Activated T-cell treated with anti-CD3 and anti-CD28 coated beads, Interleukin-2, amount 50 U/mL, for 72 hours (primary cell): ENCODE data around the gene DNM1. TPM values are rescaled to one million over a fixed set of nuclear protein-coding genes. Genes with fewer than 3 reads are reported as not detected.

Source experiments
- ATAC-seq, 2 donors: fragments of 150-1000 bp; cut with Tn5 transposase; replicated peaks in 1 of 2; 2 replicates each; pipeline ENCODE4 v1.10.0; 2021; ENCODE audit warnings: moderate library complexity in 2 of 2, mild to moderate bottlenecking in 1 of 2
- DNase-seq, 2 donors: peaks; one replicate each; pipeline ENCODE4 v3.0.0; 2021 to 2022; ENCODE audit warnings: mixed read lengths in 1 of 2
- H3K27ac Mint-ChIP-seq: one replicate; pipeline ENCODE4 v1.8.0; 2022; ENCODE audit warnings: mild to moderate bottlenecking, moderate library complexity, mixed read lengths
- H3K27me3 Mint-ChIP-seq: one replicate; pipeline ENCODE4 v1.8.0; 2022; ENCODE audit warnings: low read depth, mixed read lengths
- H3K36me3 Mint-ChIP-seq, 2 donors: one replicate each; pipeline ENCODE4 v1.8.0; 2022; ENCODE audit warnings: mixed read lengths in 2 of 2, mild to moderate bottlenecking in 1 of 2; ENCODE audit not compliant: insufficient read depth in 2 of 2
- H3K4me1 Mint-ChIP-seq: one replicate; pipeline ENCODE4 v1.8.0; 2022; ENCODE audit warnings: low read depth, mixed read lengths
- H3K4me3 Mint-ChIP-seq, 2 donors: one replicate each; pipeline ENCODE4 v1.8.0; 2022; ENCODE audit warnings: mild to moderate bottlenecking in 2 of 2, mixed read lengths in 2 of 2, moderate library complexity in 2 of 2
- H3K9me3 Mint-ChIP-seq, 2 donors: one replicate each; pipeline ENCODE4 v1.8.0; 2022; ENCODE audit warnings: mixed read lengths in 2 of 2
- total RNA-seq, 2 donors: library from RNA; stranded (reverse); gene quantifications; one replicate each; pipeline ENCODE4 v1.2.3, GENCODE V29; 2022

DNM1 gene
- total RNA-seq, 2 donors from 2014 or later: 0.86 to 2.4 TPM

DNA sequence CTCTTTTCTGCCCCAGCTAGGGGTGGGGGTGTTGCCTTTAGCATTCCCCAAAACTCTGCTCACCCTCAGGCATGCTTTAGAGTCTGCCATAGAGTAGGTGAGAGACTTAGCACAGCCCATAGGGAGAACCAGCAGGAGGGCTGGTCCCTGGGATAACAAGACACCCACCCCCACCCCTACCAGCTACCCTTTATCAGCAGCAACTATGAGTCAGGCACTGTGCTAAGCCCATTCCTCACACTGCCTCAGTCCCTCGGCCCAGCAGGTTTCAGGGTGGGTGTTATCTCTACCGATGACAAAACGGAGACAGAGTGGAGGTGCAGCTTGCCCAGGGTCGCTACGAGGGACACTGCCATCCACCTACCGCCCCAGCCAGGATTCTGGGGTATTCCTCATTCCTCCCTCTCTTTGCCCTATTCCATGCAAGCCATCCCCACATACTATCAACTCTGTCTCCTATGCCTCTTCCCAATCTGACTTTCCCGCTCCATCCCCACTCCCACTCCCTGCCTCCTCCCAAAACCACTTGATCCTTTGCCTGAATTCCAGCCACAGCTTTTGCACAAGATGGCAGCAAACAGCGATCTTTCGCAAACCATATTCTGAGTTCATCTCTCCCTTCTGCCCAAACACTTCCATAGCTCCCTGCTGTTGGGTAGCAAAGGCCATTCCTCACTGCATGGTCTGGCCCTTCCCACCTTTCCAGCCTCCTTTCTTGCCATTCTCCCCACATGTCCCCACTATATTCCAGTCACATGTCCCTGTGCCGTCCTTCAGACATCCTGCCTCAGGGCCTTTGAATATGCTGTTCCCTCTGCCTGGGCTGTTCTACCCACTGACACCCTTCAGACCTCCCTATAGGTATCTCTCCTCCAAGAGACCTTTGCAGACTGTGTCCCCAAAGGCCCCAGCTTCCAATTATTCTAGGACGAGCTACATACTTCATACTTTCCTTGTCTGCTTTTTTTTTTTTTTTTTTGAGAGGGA is 16.9 kb upstream of the DNM1 start:
- ATAC-seq (no peak), DNase-seq (no peak)
- no peak overlapping the region for H3K27ac Mint-ChIP-seq
- H3K4me1 Mint-ChIP-seq: peaks cover 36% of the 10 kb centered on the region
- no peaks in the 10 kb centered on the region for H3K9me3 Mint-ChIP-seq
- no peak overlapping the region for H3K4me3 Mint-ChIP-seq
- H3K36me3 Mint-ChIP-seq: peaks cover 4 to 15% of the 10 kb centered on the region in 2 donors
- H3K27me3 Mint-ChIP-seq: no peaks in the 10 kb centered on the region

DNA sequence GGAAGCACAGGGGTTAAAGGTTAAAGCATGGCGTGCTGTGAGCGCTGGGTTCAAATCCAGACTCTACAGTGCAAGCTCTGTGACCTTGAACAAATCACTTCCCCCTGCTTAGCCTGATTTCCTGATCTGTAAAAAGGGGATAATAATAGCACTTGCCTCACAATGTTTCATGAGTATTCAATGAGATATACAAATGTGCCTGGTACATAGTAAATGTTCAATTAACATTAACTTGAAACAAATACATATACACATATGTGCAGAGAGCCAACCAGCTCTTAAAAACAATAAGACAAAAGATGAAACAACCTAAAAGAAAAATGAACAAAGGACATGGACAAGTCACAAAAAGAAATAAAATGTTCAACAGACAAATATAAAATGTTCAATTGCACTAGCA is 15.8 kb upstream of the DNM1 start:
- Mint-ChIP-seq H3K36me3 (peaks cover 4 to 15% of the 10 kb centered on the region in 2 donors), H3K9me3 (no peaks in the 10 kb centered on the region), H3K4me3 (no peak overlapping the region), H3K4me1 (peaks cover 41% of the 10 kb centered on the region), H3K27me3 (no peaks in the 10 kb centered on the region), H3K27ac (no peak overlapping the region)
- ATAC-seq: no peak
- DNase-seq: no peak

DNA sequence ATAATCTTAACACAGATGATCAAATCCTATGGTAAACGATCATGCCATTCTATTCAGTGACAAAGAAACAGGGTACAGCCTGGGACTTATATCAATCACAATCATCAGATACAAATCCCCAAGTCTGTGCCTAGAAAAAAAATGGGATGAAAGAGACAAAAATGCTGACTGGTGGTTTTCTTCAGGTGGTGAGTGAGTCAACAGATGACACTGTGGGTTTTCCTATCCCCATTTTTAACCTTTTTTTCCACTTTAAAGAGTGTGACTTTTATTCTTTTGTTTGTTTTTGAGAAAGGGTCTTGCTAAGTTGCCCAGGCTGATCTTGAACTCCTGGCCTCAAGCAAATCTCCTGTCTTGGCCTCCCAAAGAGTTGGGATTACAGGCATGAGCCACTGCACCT is 15.0 kb upstream of the DNM1 start:
- ATAC-seq (no peak), DNase-seq (no peak)
- Mint-ChIP-seq H3K27ac (no peak overlapping the region), H3K27me3 (no peaks in the 10 kb centered on the region), H3K4me1 (peaks cover 41% of the 10 kb centered on the region), H3K36me3 (peaks cover 4 to 15% of the 10 kb centered on the region in 2 donors), H3K9me3 (no peaks in the 10 kb centered on the region), H3K4me3 (peak overlapping the region in 1 of 2 donors; percentile 3)

DNA sequence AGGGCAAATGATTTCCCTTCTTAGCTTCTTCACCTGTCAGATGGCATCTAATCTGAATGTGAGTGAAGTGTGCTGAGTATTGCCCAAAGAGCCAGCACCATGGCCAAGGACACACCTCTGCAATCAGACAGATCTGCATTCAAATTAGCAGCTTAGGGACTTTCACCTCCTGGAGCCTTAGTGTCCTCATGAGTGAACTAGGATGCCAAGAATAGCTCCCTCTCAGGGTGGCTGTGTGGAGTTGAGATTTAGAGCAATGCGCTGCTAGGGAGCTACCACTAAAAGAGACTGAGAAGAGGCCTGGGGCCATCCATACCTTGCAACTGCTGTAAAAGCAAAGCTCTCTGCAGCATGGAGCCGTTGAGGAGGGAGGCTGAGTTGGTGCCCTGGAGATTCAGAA is 13.2 kb upstream of the DNM1 start:
- Mint-ChIP-seq H3K27me3 (no peaks in the 10 kb centered on the region), H3K36me3 (peaks cover 4 to 13% of the 10 kb centered on the region in 2 donors), H3K27ac (peak overlapping the region; percentile 47), H3K9me3 (no peaks in the 10 kb centered on the region), H3K4me3 (peak overlapping the region; percentile 98 to 100), H3K4me1 (peaks cover 36% of the 10 kb centered on the region)
- ATAC-seq (no peak), DNase-seq (no peak)

DNA sequence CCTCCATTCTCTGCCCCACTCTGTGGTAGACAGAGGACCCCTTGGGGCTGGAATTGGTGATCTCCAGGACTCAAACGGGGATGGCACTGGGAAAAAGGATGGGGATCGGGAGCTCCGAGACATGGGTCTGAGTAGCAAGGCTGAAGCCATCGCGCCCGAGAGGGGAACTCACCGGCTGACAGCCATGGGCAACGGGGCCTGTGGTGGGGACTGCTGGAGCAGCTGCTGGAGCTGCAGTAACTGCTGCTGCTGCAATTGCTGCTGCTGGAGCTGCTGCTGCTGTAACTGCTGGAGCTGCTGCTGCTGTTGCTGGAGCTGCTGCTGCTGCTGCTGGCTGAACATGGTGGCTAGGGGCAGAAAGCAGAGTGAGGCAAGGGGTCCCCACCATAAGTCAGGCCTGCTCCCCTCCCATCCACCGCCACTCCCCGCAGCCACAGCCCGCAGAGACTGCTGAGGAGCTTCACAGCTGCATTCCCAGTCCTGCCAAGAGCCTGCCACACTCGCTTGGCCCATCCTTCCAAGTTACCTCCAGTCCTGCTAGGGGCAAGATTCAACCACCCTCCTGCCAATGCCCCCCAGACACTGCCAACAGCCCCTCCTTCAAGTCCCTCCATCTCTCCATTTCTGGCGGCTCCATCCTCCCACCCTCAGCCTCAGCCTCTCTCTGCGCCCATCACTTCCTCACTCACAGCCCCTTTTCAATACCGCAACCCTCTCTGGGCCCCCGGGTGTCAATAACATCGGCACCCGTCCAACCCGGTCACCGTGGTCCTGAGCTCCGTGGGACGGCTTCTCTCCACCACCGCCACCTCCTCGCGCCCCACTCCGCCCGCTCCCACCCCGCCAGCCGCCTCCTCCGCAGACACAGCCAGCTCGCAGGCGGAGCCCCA is 12.4 kb upstream of the DNM1 start:
- peak overlapping the region; percentile 98 to 100 for H3K4me3 Mint-ChIP-seq
- no peak for DNase-seq

DNA sequence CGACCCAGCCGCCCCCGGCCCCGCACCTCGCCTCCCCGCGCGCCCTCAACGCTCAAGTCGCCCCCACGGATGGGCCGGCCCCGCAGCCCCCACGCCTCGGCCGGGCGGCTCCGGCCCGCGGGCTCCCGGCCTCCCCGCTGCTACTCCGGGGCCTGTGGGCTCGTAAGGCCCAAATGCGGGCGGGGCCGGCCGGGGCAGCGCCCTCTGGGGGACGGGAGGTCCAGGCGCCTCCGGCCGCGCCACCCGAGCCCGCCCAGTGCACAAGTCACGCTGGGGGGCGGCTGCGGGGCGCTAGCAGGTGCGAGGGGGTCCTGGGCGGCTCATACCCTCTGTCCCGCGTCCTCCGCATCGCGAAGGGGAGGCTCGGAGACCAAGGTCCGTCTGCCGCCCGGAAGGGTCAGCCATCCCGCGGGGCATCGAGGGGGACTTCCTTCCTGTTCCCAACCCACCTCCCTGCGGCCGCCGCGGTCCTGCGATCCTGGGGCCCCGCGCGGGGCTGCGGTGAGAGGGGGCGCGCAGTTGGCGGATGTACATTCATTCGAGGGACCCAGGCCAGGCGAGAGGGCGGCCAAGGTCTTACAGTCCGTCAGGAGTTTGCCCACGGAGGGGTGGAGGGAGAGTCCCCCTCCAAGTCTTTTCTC is 11.7 kb upstream of the DNM1 start, which contains the start of gene CIZ1:
Gene CIZ1 (minus strand): TSS at position 167 of the 641 bp plus-strand sequence. CDS start 715 bp downstream, outside the sequence.
- Mint-ChIP-seq H3K9me3 (no peaks in the 10 kb centered on the region), H3K27ac (peak within 1 kb of the TSS; percentile 99), H3K4me3 (peak within 1 kb of the TSS; percentile 98 to 100), H3K27me3 (no peaks in the 10 kb centered on the region), H3K4me1 (peaks cover 36% of the 10 kb centered on the region), H3K36me3 (peaks cover 4 to 13% of the 10 kb centered on the region in 2 donors)
- DNase-seq (peak; percentile 83 to 87), ATAC-seq (peak; percentile 92 to 97)

More for the DNA sequence above, 12.4 kb upstream of the DNM1 start:
- peak in 1 of 2 donors; percentile 60 for ATAC-seq
- Mint-ChIP-seq H3K9me3 (no peaks in the 10 kb centered on the region), H3K27me3 (no peaks in the 10 kb centered on the region), H3K4me1 (peaks cover 36% of the 10 kb centered on the region), H3K27ac (peak overlapping the region; percentile 99), H3K36me3 (peaks cover 4 to 13% of the 10 kb centered on the region in 2 donors)

DNA sequence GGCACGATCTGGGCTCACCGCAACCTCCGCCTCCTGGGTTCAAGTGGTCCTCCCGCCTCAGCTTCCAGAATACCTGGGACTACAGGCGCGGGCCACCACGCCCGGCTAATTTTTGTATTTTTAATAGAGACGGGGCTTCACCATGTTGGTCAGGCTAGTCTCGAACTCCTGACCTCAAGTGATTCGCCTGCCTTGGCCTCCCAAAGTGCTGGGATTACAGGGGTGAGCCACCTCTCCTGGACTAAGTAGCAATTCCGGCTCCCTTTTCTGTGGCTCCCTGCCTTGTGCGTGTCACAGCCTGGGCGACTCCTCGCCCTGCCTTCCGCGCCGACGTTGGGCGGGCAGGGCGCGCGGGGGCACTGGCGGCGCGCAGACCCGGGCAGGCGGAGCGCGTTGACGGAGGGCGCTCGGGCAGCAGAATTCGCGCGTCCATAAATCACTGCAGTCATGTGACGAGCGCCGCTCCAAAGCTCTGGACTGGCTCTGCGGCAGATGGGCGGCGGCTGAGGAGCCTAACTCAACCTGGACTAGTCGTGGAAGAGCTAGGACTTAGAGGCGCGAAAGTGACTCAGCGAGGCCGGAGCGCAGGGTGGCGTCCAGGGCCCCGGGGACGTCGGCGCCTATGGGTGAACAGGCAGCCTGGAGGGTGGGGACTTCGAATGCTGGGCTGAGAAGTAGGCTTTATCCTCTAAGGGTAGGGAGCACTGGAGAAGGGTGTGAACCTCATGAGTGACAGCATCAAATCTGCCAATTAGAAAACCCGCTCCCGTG is 10.4 kb upstream of the DNM1 start:
- DNase-seq (peak in 1 of 2 donors; percentile 67), ATAC-seq (peak in 1 of 2 donors; percentile 65)
- Mint-ChIP-seq H3K27me3 (no peaks in the 10 kb centered on the region), H3K36me3 (peaks cover 3 to 9% of the 10 kb centered on the region in 2 donors), H3K27ac (no peak overlapping the region), H3K4me3 (peak overlapping the region; percentile 45 to 54), H3K9me3 (no peaks in the 10 kb centered on the region), H3K4me1 (peaks cover 34% of the 10 kb centered on the region)

DNA sequence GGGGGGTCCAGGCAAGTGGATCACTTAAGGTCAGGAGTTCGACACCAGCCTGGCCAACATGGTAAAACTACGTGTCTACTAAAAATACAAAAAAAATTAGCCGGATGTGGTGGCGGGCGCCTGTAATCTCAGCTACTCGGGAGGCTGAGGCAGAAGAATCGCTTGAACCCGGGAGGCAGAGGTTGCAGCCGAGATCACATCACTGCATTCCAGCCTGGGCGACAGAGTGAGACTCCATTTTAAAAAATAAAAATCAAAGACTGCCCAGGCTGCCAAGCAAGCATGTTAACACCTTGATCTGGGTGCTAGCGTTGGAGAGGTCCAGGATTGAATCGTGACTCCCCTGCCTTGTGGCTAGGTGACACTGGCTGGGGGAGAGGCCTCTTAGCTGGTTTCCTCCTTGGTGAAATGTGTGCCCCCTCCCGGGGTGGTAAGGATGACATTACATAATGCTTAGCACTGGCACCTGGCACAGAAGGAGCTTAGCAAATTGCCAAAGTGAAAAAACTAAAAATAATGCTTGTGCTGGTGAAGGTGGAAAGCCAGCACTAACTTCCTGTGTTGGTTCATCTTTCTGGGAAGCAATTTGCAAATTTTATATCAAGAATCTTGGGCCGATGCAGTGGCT is 9.6 kb upstream of the DNM1 start:
- Mint-ChIP-seq H3K4me3 (no peak overlapping the region), H3K27me3 (no peaks in the 10 kb centered on the region), H3K27ac (no peak overlapping the region), H3K4me1 (peaks cover 26% of the 10 kb centered on the region), H3K36me3 (peaks cover 3 to 9% of the 10 kb centered on the region in 2 donors), H3K9me3 (no peaks in the 10 kb centered on the region)
- ATAC-seq (no peak), DNase-seq (no peak)

DNA sequence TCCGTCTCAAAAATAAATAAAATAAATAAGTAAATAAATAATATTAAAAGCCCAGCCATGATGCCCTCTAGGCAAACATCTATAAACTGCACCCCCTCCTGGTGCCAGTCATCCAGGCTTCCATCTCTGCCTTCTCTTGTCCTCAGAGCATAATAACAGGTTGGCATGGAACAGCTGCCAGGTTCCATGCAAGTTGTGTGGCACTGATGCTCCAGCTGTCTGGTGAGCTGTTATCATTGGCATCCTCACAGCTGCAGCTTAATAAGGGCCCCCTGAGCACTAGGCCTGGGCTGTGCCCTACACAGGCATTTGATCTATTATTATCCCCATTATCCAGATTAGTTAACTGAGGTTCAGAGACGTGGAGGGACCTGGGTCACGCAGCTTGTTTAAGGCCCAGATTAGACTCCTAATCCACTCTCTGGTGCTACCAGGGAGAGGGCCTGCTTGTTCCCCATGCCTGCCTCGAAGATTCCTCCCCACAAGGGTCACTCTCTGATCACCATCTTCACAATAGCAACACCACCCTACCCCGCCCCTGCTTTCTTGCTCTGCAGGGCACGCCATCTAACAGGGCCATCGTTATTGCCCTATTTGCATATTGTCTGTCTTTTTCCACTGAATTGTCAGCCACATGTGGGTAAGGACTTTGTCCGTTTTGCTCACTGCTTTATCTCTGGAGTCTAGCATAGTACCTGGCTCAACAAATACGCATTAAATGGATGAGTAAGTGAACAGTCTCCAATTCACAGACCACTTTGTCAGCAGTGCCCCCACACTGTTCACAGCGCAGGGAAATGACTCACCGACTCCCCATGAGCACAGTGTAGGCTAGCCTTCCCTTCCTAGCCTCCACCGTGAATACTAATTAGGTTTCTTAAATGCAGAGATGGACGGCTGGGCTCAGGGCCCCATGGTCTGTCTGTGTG is 1.5 kb upstream of the DNM1 start:
- Mint-ChIP-seq H3K36me3 (no peaks in the 10 kb centered on the region), H3K4me3 (no peak overlapping the region), H3K4me1 (peaks cover 22% of the 10 kb centered on the region), H3K27me3 (peaks cover 14% of the 10 kb centered on the region), H3K9me3 (no peaks in the 10 kb centered on the region), H3K27ac (no peak overlapping the region)
- ATAC-seq (no peak), DNase-seq (no peak)

DNA sequence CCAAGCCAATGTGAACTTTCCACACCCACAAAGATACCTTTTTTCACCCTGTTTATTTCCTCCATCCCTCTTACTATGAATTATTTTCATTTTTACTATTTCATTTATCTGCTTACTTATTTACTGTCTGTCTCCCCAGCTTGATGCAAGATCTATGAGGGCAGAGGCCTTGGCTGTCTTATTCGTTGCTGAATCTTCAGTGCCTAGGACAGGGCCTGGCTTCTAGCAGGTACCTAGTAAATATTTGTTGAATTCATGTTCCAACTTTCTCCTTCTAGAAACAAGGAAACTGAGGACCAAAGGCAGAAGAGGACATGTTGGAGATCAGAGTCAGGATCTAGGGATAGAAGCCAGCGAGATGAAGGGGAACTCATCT is 543 bp upstream of the DNM1 start:
- H3K36me3 Mint-ChIP-seq: no peaks in the 10 kb centered on the region
- ATAC-seq (peak in 1 of 2 donors; percentile 8), DNase-seq (no peak)
- peak overlapping the region; percentile 80 for H3K4me3 Mint-ChIP-seq
- H3K4me1 Mint-ChIP-seq: peaks cover 22% of the 10 kb centered on the region
- H3K9me3 Mint-ChIP-seq: no peaks in the 10 kb centered on the region
- H3K27me3 Mint-ChIP-seq: peaks cover 20% of the 10 kb centered on the region
- peak overlapping the region; percentile 9 for H3K27ac Mint-ChIP-seq
